Measurements from ENCODE around the gene COL16A1.

Gene COL16A1

GRCh38 chr1:31621847-31622730 lies 81.7 kb downstream of the COL16A1 start:
- DNase-seq = no peak

GRCh38 chr1:31621498-31621820 lies 82.4 kb downstream of the COL16A1 start:
- no peak for DNase-seq

- no peak for DNase-seq
Observed at GRCh38 chr1:31620631-31621497, 83.0 kb downstream of the COL16A1 start.

GRCh38 chr1:31618916-31619846 lies 84.6 kb downstream of the COL16A1 start:
- peak in 1 of 2 experiments; percentile 16 for DNase-seq

- DNase-seq = peak; percentile 70 to 73
Observed at GRCh38 chr1:31617916-31618746, 85.7 kb downstream of the COL16A1 start.

GRCh38 chr1:31617218-31617915 lies 86.5 kb downstream of the COL16A1 start, which contains the start of gene HCRTR1:
Gene HCRTR1, plus strand, starts transcription at chr1:31617689. Its CDS starts 1,504 bp downstream, at chr1:31619193.
- peak in 1 of 2 experiments; percentile 16 for DNase-seq

- DNase-seq = peak in 1 of 2 experiments; percentile 11
Observed at GRCh38 chr1:31615939-31616338, 87.9 kb downstream of the COL16A1 start.

- peak in 1 of 2 experiments; percentile 15 for DNase-seq
Observed at GRCh38 chr1:31615414-31615813, 88.4 kb downstream of the COL16A1 start.

- peak in 1 of 2 experiments; percentile 14 for DNase-seq
Observed at GRCh38 chr1:31614414-31615005, 89.3 kb downstream of the COL16A1 start.

- DNase-seq = no peak
Observed at GRCh38 chr1:31609514-31610118, 94.2 kb downstream of the COL16A1 start.

- DNase-seq = peak in 1 of 2 experiments; percentile 7
Observed at GRCh38 chr1:31607360-31607759, 96.5 kb downstream of the COL16A1 start.

- DNase-seq = peak; percentile 52 to 55
Observed at GRCh38 chr1:31605908-31606427, 97.8 kb downstream of the COL16A1 start.

All from activated T-cell treated with anti-CD3 and anti-CD28 coated beads, Interleukin-2, amount 50 U/mL, for 48 hours (primary cell).